ENCODE results near the gene SULT1A2.

SULT1A2 gene

GRCh38 chr16:28561557-28562187, 35.2 kb downstream of the SULT1A2 start:
- Mint-ChIP-seq H3K27ac (no peak overlapping the region), H3K4me3 (no peak overlapping the region), H3K36me3 (ENCODE audit: low read depth) (peaks cover 51% of the 10 kb centered on the region), H3K4me1 (peaks cover 12% of the 10 kb centered on the region), H3K27me3 (ENCODE audit: low read depth) (no peaks in the 10 kb centered on the region), H3K9me3 (peaks cover 6% of the 10 kb centered on the region)
- no peak for TF ChIP-seq CTCF (IDR thresholded peaks at IDR 0.05; ENCODE audit: unreplicated experiment in 3 of 3)

DNA sequence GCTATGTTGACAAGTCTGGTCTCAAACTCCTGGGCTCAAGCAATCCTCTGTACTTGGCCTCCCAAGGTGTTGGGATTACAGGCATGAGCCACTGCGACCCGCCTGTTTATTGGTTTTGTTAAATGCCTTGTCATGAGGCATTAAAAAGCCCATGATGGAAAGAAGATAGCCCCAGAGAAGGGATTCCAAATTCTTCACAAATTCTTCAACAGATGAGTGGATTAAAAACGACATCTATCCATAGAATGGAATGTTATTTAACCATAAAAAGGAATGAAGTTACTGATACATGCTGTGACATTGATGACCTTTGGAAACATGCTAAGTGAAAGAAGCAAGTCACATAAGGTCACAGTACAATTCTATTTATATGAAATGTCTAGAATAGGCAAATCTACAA, 38.4 kb downstream of the SULT1A2 start:
- peaks cover 14% of the 10 kb centered on the region for H3K4me1 Mint-ChIP-seq
- H3K27me3 Mint-ChIP-seq (ENCODE audit: low read depth) = no peaks in the 10 kb centered on the region
- no peaks in the 10 kb centered on the region for H3K9me3 Mint-ChIP-seq
- H3K36me3 Mint-ChIP-seq (ENCODE audit: low read depth) = peaks cover 28% of the 10 kb centered on the region
- no peak overlapping the region for H3K27ac Mint-ChIP-seq
- TF ChIP-seq CTCF (IDR thresholded peaks at IDR 0.05; ENCODE audit: unreplicated experiment in 3 of 3) = no peak
- no peak overlapping the region for H3K4me3 Mint-ChIP-seq

- no peak for TF ChIP-seq CTCF (IDR thresholded peaks at IDR 0.05; ENCODE audit: unreplicated experiment in 3 of 3)
- Mint-ChIP-seq H3K9me3 (no peaks in the 10 kb centered on the region), H3K27ac (peak overlapping the region in 2 of 3 experiments; percentile 35 to 42), H3K4me3 (peak overlapping the region in 2 of 3 experiments; percentile 21 to 46), H3K27me3 (ENCODE audit: low read depth) (no peaks in the 10 kb centered on the region), H3K36me3 (ENCODE audit: low read depth) (peaks cover 28% of the 10 kb centered on the region), H3K4me1 (peaks cover 14% of the 10 kb centered on the region)
These were observed 39.9 kb downstream of the SULT1A2 start for GRCh38 chr16:28556914-28557320.

DNA sequence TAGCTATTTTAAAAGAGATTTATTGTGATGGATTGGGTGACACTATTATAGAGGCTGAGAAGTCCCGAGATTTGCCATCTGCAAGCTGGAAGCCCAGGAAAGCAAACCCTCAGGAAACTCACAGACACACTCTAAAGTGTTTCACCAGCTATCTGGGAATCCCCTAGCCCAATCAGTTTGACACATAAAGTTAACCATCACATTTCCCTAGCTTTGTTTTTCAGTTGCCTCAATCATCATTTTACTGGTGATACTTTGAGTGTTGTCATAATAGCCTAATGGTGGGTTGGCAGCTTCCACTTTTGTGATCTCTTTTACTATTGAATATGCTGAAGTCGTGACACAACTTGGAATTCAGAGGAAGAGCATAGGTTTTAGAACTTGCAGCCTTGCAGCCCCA, 41.3 kb downstream of the SULT1A2 start:
- H3K27me3 Mint-ChIP-seq (ENCODE audit: low read depth) = no peaks in the 10 kb centered on the region
- H3K27ac Mint-ChIP-seq = no peak overlapping the region
- H3K4me1 Mint-ChIP-seq = peaks cover 14% of the 10 kb centered on the region
- TF ChIP-seq CTCF (IDR thresholded peaks at IDR 0.05; ENCODE audit: unreplicated experiment in 3 of 3) = no peak
- peaks cover 24% of the 10 kb centered on the region for H3K36me3 Mint-ChIP-seq (ENCODE audit: low read depth)
- H3K9me3 Mint-ChIP-seq = no peaks in the 10 kb centered on the region
- H3K4me3 Mint-ChIP-seq = peak overlapping the region; percentile 12 to 73 (median 31)

DNA sequence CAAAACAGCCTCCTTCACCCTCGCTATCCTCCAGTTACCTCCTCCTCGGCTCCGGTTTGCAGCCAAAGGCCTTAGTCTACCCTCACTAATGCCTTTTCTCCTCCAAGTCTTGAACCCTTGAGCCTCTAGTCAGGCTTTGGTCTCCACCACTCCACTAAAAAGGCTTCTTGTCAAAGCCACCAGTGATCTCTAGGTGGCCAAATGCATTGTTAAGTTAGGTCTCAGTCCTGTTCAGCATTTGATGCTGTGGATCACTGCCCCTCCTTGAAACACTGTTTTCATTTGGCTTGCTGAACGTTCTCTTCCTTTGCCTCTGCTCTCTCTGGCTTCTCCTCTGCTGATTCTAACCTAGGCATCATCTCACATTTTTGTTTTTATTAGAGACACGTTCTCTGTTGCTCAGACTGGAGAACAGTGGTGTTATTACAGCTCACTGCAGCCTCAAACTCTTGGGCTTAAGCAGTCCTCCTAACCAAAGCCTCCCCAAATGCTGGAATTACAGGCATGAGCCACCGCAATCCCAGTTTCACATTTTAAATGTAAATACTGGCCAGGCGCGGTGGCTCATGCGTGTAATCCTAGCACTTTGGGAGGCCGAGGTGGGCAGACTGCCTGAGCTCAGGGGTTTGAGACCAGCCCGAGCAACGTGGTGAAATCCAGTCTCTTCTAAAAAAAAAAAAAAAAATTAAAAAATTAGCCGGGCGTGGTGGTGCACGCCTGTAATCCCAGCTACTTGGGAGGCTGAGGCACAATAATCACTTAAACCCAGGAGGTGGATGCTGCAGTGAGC, 42.0 kb downstream of the SULT1A2 start:
- peak overlapping the region; percentile 74 to 93 (median 80) for H3K27ac Mint-ChIP-seq
- H3K36me3 Mint-ChIP-seq (ENCODE audit: low read depth) = peaks cover 23% of the 10 kb centered on the region
- no peaks in the 10 kb centered on the region for H3K27me3 Mint-ChIP-seq (ENCODE audit: low read depth)
- no peak for TF ChIP-seq CTCF (IDR thresholded peaks at IDR 0.05; ENCODE audit: unreplicated experiment in 3 of 3)
- peaks cover 14% of the 10 kb centered on the region for H3K4me1 Mint-ChIP-seq
- peak overlapping the region; percentile 88 to 96 (median 92) for H3K4me3 Mint-ChIP-seq
- no peaks in the 10 kb centered on the region for H3K9me3 Mint-ChIP-seq
